ENCODE results near the gene TSPAN2.

The TSPAN2 gene

DNA sequence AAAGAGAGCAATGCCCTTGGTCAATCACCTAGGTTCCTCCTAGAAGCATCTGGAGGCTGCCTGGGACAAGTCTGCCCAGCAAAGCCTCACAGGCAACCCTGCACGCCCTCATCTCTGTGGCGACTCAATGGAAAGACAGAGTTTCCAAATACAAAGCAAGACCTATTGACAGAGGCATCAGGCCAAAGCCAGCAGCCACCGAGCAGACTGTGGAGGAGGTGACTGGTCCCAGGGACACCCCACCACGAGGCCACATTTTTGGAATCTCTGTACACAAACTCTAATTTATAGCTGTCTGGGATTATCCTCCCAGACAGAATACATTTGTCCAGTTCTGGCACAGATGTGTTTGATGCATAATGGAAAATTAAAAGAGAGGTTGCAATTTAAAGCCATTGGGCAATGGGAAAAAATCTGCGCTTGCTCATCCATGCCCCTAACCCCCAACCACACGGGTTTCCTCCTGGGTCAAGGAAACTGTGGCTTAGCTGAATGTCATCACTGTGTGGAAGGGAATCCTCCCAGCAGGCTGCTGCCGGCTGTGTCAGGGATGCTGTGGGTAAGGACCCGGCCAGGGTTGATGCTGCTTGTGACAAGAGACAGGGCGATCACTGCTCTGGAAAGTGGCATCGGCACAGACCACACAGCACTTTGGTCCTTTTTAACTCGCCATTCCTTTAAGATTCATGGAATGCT is 14.3 kb downstream of the TSPAN2 start:
- TF ChIP-seq CTCF (IDR thresholded peaks at IDR 0.05; ENCODE audit: low read depth, low read length) = no peak
- in situ Hi-C loops (cut with HindIII; ENCODE audit: low sequenced_read_pairs) = no loop called here
- peak; percentile 46 for DNase-seq (ENCODE audit: low read depth, low spot score)
- no peak overlapping the region for H3K4me3 ChIP-seq (ENCODE audit: low read depth, low read length)

GRCh38 chr1:115073298-115074087 is 15.8 kb downstream of the TSPAN2 start:
- DNase-seq (ENCODE audit: low read depth, low spot score) = no peak
- H3K4me3 ChIP-seq (ENCODE audit: low read depth, low read length) = no peak overlapping the region
- in situ Hi-C loops (cut with HindIII; ENCODE audit: low sequenced_read_pairs) = no loop called here
- no peak for TF ChIP-seq CTCF (IDR thresholded peaks at IDR 0.05; ENCODE audit: low read depth, low read length)

GRCh38 chr1:115071012-115071664 is 18.2 kb downstream of the TSPAN2 start:
- DNase-seq (ENCODE audit: low read depth, low spot score) = no peak
- TF ChIP-seq CTCF (IDR thresholded peaks at IDR 0.05; ENCODE audit: low read depth, low read length) = no peak
- in situ Hi-C loops (cut with HindIII; ENCODE audit: low sequenced_read_pairs) = no loop called here
- H3K4me3 ChIP-seq (ENCODE audit: low read depth, low read length) = no peak overlapping the region

GRCh38 chr1:115069659-115070308 is 19.5 kb downstream of the TSPAN2 start:
- in situ Hi-C loops (cut with HindIII; ENCODE audit: low sequenced_read_pairs) = no loop called here
- no peak for TF ChIP-seq CTCF (IDR thresholded peaks at IDR 0.05; ENCODE audit: low read depth, low read length)
- no peak overlapping the region for H3K4me3 ChIP-seq (ENCODE audit: low read depth, low read length)
- peak; percentile 28 for DNase-seq (ENCODE audit: low read depth, low spot score)

- TF ChIP-seq CTCF (IDR thresholded peaks at IDR 0.05; ENCODE audit: low read depth, low read length) = no peak
- peak; percentile 73 for DNase-seq (ENCODE audit: low read depth, low spot score)
- in situ Hi-C loops (cut with HindIII; ENCODE audit: low sequenced_read_pairs) = no loop called here
- no peak overlapping the region for H3K4me3 ChIP-seq (ENCODE audit: low read depth, low read length)
These were observed 20.3 kb downstream of the TSPAN2 start for GRCh38 chr1:115068826-115069585.
